ENCODE data around the gene UNC5B.

- TF ChIP-seq CTCF (IDR thresholded peaks at IDR 0.05) (no peak), POLR2A (IDR thresholded peaks at IDR 0.05) (no peak)
Observed at GRCh38 chr10:71213761-71214440, 1.5 kb downstream of the UNC5B start.
